Tibial nerve (tissue), 4 donors: ENCODE data around the gene XPNPEP1.

Experiments used
- CTCF ChIP-seq, 5 experiments: fragments of 200-600 bp in 3 of 5; fragments of 450-650 bp in 2 of 5; sonication (generic) in 3 of 5; IDR thresholded peaks; one replicate each; pipeline ENCODE4 v1.5.1; 2016 to 2019; ENCODE audit warnings: antibody characterized with exemption in 5 of 5, mild to moderate bottlenecking in 3 of 5, moderate library complexity in 2 of 5
- EP300 ChIP-seq, 2 donors: sonication (generic); formaldehyde crosslinking; IDR thresholded peaks; one replicate each; pipeline ENCODE4 v1.6.1; 2017; ENCODE audit warnings: antibody characterized with exemption in 2 of 2, mild to moderate bottlenecking in 1 of 2

- TF ChIP-seq CTCF (IDR thresholded peaks at IDR 0.05) (no peak), EP300 (IDR thresholded peaks at IDR 0.05) (no peak)
Measured at GRCh38 chr10:109932968-109933367, 9.7 kb upstream of the XPNPEP1 start.
